ENCODE results near the gene SIGLEC5.

DNA sequence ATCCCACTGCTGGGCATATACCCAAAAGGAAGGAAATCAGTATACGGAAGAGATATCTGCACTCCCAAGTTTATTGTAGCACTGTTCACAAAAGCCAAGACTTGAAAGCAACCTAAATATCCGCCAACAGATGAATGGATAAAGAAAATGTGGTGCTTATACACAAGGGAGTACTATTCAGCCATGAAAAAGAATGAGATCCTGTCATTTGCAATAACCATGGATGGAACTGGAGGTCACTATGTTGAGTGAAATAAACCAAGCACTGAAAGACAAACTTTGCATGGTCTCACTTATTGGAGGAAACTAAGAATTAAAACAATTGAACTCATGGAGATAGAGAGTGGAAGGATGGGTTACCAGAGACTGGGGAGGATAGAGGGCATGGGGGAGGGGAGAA, 23.0 kb upstream of the SIGLEC5 start:
- TF ChIP-seq, protein P1, sequence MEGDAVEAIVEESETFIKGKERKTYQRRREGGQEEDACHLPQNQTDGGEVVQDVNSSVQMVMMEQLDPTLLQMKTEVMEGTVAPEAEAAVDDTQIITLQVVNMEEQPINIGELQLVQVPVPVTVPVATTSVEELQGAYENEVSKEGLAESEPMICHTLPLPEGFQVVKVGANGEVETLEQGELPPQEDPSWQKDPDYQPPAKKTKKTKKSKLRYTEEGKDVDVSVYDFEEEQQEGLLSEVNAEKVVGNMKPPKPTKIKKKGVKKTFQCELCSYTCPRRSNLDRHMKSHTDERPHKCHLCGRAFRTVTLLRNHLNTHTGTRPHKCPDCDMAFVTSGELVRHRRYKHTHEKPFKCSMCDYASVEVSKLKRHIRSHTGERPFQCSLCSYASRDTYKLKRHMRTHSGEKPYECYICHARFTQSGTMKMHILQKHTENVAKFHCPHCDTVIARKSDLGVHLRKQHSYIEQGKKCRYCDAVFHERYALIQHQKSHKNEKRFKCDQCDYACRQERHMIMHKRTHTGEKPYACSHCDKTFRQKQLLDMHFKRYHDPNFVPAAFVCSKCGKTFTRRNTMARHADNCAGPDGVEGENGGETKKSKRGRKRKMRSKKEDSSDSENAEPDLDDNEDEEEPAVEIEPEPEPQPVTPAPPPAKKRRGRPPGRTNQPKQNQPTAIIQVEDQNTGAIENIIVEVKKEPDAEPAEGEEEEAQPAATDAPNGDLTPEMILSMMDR (IDR thresholded peaks at IDR 0.05), result no peak
- no peak for TF ChIP-seq POLR2A (IDR thresholded peaks at IDR 0.05)

Measured in lower leg skin (tissue), 3 donors.